GM19239 (cell line): ENCODE results near the gene ANKS4B.
"Not testable (repeated sequence)": the region's sequence is repeated elsewhere in the genome, so short reads cannot be mapped to it uniquely, and the experiment has no call there.

Experiments used
- DNase-seq: peaks from one replicate; pipeline ENCODE4 v3.0.0; 2011; ENCODE audit warnings: low spot score; ENCODE audit not compliant: insufficient read length
- FAIRE-seq: peaks from 2 replicates; lab custom pipeline; 2011; peaks lifted over from hg19 to GRCh38; lab: Jason Lieb, UNC

ANKS4B gene

GRCh38 chr16:21233521-21234150 lies at the start of gene ANKS4B:
Gene ANKS4B (plus strand): TSS chr16:21233699. CDS start chr16:21233738, 39 bp downstream.
- FAIRE-seq, result no peak
- no peak for DNase-seq

- FAIRE-seq (no peak), DNase-seq (no peak)
These were observed 49.5 kb upstream of the ANKS4B start for GRCh38 chr16:21183995-21184394.

- FAIRE-seq (no peak), DNase-seq (no peak)
These were observed 48.7 kb upstream of the ANKS4B start for GRCh38 chr16:21184834-21185233.

- DNase-seq (no peak), FAIRE-seq (no peak)
These were observed 47.7 kb upstream of the ANKS4B start for GRCh38 chr16:21185659-21186325.

GRCh38 chr16:21186326-21186691 lies 47.2 kb upstream of the ANKS4B start:
- FAIRE-seq, result no peak
- DNase-seq, result no peak

- DNase-seq (no peak), FAIRE-seq (no peak)
These were observed 44.2 kb upstream of the ANKS4B start for GRCh38 chr16:21189311-21189710.

GRCh38 chr16:21190013-21190412 lies 43.5 kb upstream of the ANKS4B start:
- no peak for FAIRE-seq
- no peak for DNase-seq

- FAIRE-seq (no peak), DNase-seq (no peak)
These were observed 42.9 kb upstream of the ANKS4B start for GRCh38 chr16:21190599-21190998.

GRCh38 chr16:21192991-21193390 lies 40.5 kb upstream of the ANKS4B start:
- no peak for FAIRE-seq
- no peak for DNase-seq

GRCh38 chr16:21194771-21195301 lies 38.7 kb upstream of the ANKS4B start:
- DNase-seq (no peak), FAIRE-seq (peak; percentile 11)

- FAIRE-seq, result not testable (repeated sequence)
These were observed 38.2 kb upstream of the ANKS4B start for GRCh38 chr16:21195330-21195729.

GRCh38 chr16:21197112-21197511 lies 36.4 kb upstream of the ANKS4B start:
- no peak for FAIRE-seq
- no peak for DNase-seq

More at GRCh38 chr16:21195330-21195729, 38.2 kb upstream of the ANKS4B start:
- not testable (repeated sequence) for DNase-seq

- FAIRE-seq (no peak), DNase-seq (no peak)
These were observed 35.9 kb upstream of the ANKS4B start for GRCh38 chr16:21197621-21198020.

GRCh38 chr16:21199607-21200218 lies 33.8 kb upstream of the ANKS4B start:
- FAIRE-seq, result no peak

GRCh38 chr16:21203155-21203797 lies 30.2 kb upstream of the ANKS4B start:
- FAIRE-seq, result no peak
- DNase-seq, result no peak

More at GRCh38 chr16:21199607-21200218, 33.8 kb upstream of the ANKS4B start:
- DNase-seq, result no peak

- no peak for FAIRE-seq
- no peak for DNase-seq
These were observed 28.2 kb upstream of the ANKS4B start for GRCh38 chr16:21205303-21205702.

GRCh38 chr16:21206550-21206949 lies 26.9 kb upstream of the ANKS4B start:
- no peak for FAIRE-seq
- no peak for DNase-seq

GRCh38 chr16:21208446-21209230 lies 24.9 kb upstream of the ANKS4B start:
- DNase-seq (no peak), FAIRE-seq (no peak)

GRCh38 chr16:21211486-21211885 lies 22.0 kb upstream of the ANKS4B start, which contains the start of gene ZP2:
Gene ZP2 (minus strand): TSS chr16:21211574. CDS start chr16:21211547, 27 bp downstream.
- no peak for DNase-seq
- no peak for FAIRE-seq

GRCh38 chr16:21214086-21214485 lies 19.4 kb upstream of the ANKS4B start:
- FAIRE-seq (no peak), DNase-seq (no peak)
